Hepatocyte (in vitro differentiated cells): ENCODE results near the gene FASTK. TPM values are rescaled to one million over a fixed set of nuclear protein-coding genes. Genes with fewer than 3 reads are reported as not detected.

ENCODE experiments used
- DNase-seq: peaks from one replicate; pipeline ENCODE4 v3.0.0-alpha.2; 2016; ENCODE audit warnings: low spot score
- H2AFZ ChIP-seq: fragments of 200-600 bp; sonication (generic); 2 replicates; pipeline ENCODE4 v1.6.0; 2016; ENCODE audit warnings: antibody characterized with exemption, mild to moderate bottlenecking
- H3K27ac ChIP-seq: fragments of 200-600 bp; sonication (generic); 2 replicates; pipeline ENCODE4 v1.5.1; 2016; ENCODE audit warnings: mild to moderate bottlenecking
- H3K27me3 ChIP-seq: fragments of 200-600 bp; sonication (generic); 2 replicates; pipeline ENCODE4 v1.6.1; 2016
- H3K36me3 ChIP-seq: fragments of 200-600 bp; sonication (generic); replicated peaks from 2 replicates; pipeline ENCODE4 v1.5.1; 2016; ENCODE audit warnings: low read depth; ENCODE audit not compliant: insufficient read depth
- H3K4me1 ChIP-seq: fragments of 200-600 bp; sonication (generic); 2 replicates; pipeline ENCODE4 v1.5.1; 2016; ENCODE audit warnings: mild to moderate bottlenecking, moderate library complexity; ENCODE audit not compliant: insufficient read depth
- H3K4me2 ChIP-seq: fragments of 200-600 bp; sonication (generic); 2 replicates; pipeline ENCODE4 v1.6.0; 2016
- H3K4me3 ChIP-seq: fragments of 200-600 bp; sonication (generic); 2 replicates; pipeline ENCODE4 v1.5.1; 2016; ENCODE audit warnings: mild to moderate bottlenecking
- H3K79me2 ChIP-seq: fragments of 200-600 bp; sonication (generic); 2 replicates; pipeline ENCODE4 v1.6.0; 2017; ENCODE audit warnings: mild to moderate bottlenecking
- H3K9me2 ChIP-seq: fragments of 200-600 bp; sonication (generic); replicated peaks from 2 replicates; pipeline ENCODE4 v1.6.0; 2017; ENCODE audit warnings: mild to moderate bottlenecking; ENCODE audit not compliant: insufficient read depth
- H3K9me3 ChIP-seq: fragments of 200-600 bp; sonication (generic); 2 replicates; pipeline ENCODE4 v1.5.1; 2016; ENCODE audit warnings: low read depth, mild to moderate bottlenecking
- H4K20me1 ChIP-seq: fragments of 200-600 bp; sonication (generic); 2 replicates; pipeline ENCODE4 v1.6.0; 2016; ENCODE audit warnings: mild to moderate bottlenecking; ENCODE audit not compliant: insufficient read depth, poor library complexity, severe bottlenecking
- CTCF ChIP-seq: fragments of 200-600 bp; sonication (generic); IDR thresholded peaks from 2 replicates; pipeline ENCODE4 v1.5.1; 2016; ENCODE audit warnings: antibody characterized with exemption, mild to moderate bottlenecking; ENCODE audit not compliant: poor library complexity
- EZH2 ChIP-seq: fragments of 200-600 bp; sonication (generic); IDR thresholded peaks from 2 replicates; pipeline ENCODE4 v1.6.1; 2016; ENCODE audit warnings: antibody characterized with exemption, mild to moderate bottlenecking, borderline replicate concordance
- EZH2phosphoT487 ChIP-seq: fragments of 200-600 bp; sonication (generic); IDR thresholded peaks from one replicate; pipeline ENCODE4 v1.6.1; 2018; ENCODE audit warnings: antibody characterized with exemption, mild to moderate bottlenecking, low read depth, moderate library complexity; ENCODE audit not compliant: unreplicated experiment, severe bottlenecking
- WGBS: methylation state at CpG from one replicate; pipeline ENCODE4 v1.1.6; 2016; ENCODE audit warnings: low lambda C conversion rate; ENCODE audit errors: missing lambda C conversion rate; 5-methylcytosine and 5-hydroxymethylcytosine counted together
- polyA plus RNA-seq: library from polyadenylated mRNA; unstranded; fragments of >200 nt; fragmentation: Nextera tagmentation; extraction: Ambion mirVana; gene quantifications from 2 replicates; pipeline ENCODE4 v1.2.1, GENCODE V29; 2016
- total RNA-seq: library from RNA; depleted of rRNA; stranded (reverse); fragments of >200 nt; gene quantifications from 2 replicates; pipeline ENCODE4 v1.2.3, GENCODE V29; 2014

FASTK gene
- total and polyA plus RNA-seq, 2 experiments from 2014 or later, result 105 to 193 TPM

- H3K9me3 ChIP-seq, result no peaks in the 10 kb centered on the region
- peaks cover 41% of the 10 kb centered on the region for H3K4me1 ChIP-seq
- DNase-seq, result peak; percentile 73
- no peak overlapping the region for H2AFZ ChIP-seq
- H3K79me2 ChIP-seq, result peaks cover 39% of the 10 kb centered on the region
- peak overlapping the region; percentile 97 for H3K27ac ChIP-seq
- H3K27me3 ChIP-seq, result no peaks in the 10 kb centered on the region
- H4K20me1 ChIP-seq, result no peaks in the 10 kb centered on the region
- TF ChIP-seq EZH2phosphoT487 (no peak), EZH2 (no peak), CTCF (no peak)
- H3K36me3 ChIP-seq, result no peaks in the 10 kb centered on the region
- H3K4me3 ChIP-seq, result no peak overlapping the region
- 68% methylated on average over 22 of the region's 22 CpGs for WGBS
- H3K4me2 ChIP-seq, result peak overlapping the region; percentile 96
- H3K9me2 ChIP-seq, result no peaks in the 10 kb centered on the region
Observed at GRCh38 chr7:151078233-151079040, 2.2 kb downstream of the FASTK start.

GRCh38 chr7:151077705-151078232 lies 2.8 kb downstream of the FASTK start:
- H4K20me1 ChIP-seq, result no peaks in the 10 kb centered on the region
- H3K27ac ChIP-seq, result peak overlapping the region; percentile 55
- no peaks in the 10 kb centered on the region for H3K9me3 ChIP-seq
- no peaks in the 10 kb centered on the region for H3K36me3 ChIP-seq
- TF ChIP-seq EZH2, result no peak
- TF ChIP-seq EZH2phosphoT487, result no peak
- TF ChIP-seq CTCF, result no peak
- H3K4me3 ChIP-seq, result no peak overlapping the region
- peaks cover 41% of the 10 kb centered on the region for H3K4me1 ChIP-seq
- DNase-seq, result no peak
- H3K27me3 ChIP-seq, result no peaks in the 10 kb centered on the region
- peaks cover 35% of the 10 kb centered on the region for H3K79me2 ChIP-seq
- WGBS, result 87% methylated on average over 10 of the region's 10 CpGs
- H3K4me2 ChIP-seq, result no peak overlapping the region
- H3K9me2 ChIP-seq, result no peaks in the 10 kb centered on the region
- H2AFZ ChIP-seq, result no peak overlapping the region

- Histone ChIP-seq H3K4me3 (no peak overlapping the region), H2AFZ (no peak overlapping the region), H4K20me1 (no peaks in the 10 kb centered on the region), H3K9me2 (no peaks in the 10 kb centered on the region), H3K4me2 (no peak overlapping the region), H3K27ac (peak overlapping the region; percentile 55), H3K27me3 (no peaks in the 10 kb centered on the region), H3K79me2 (peaks cover 28% of the 10 kb centered on the region), H3K36me3 (no peaks in the 10 kb centered on the region), H3K9me3 (no peaks in the 10 kb centered on the region), H3K4me1 (peaks cover 34% of the 10 kb centered on the region)
- WGBS, result 89% methylated on average over 32 of the region's 33 CpGs
- TF ChIP-seq EZH2, result no peak
- TF ChIP-seq CTCF, result peak; percentile 10
- TF ChIP-seq EZH2phosphoT487, result no peak
- DNase-seq, result no peak
Observed at GRCh38 chr7:151076863-151077704, 3.5 kb downstream of the FASTK start.
